Endodermal cell (in vitro differentiated cells): Measurements from ENCODE around the gene KBTBD12. TPM values are rescaled to one million over a fixed set of nuclear protein-coding genes. Genes with fewer than 3 reads are reported as not detected.

Experiments
- DNase-seq: peaks from one replicate; pipeline ENCODE4 v3.0.0-alpha.2; 2017
- H3K27ac ChIP-seq: 2 replicates; pipeline ENCODE4 v1.5.1; 2013; ENCODE audit warnings: mild to moderate bottlenecking, low read depth, low read length, moderate library complexity
- H3K27me3 ChIP-seq: 2 replicates; pipeline ENCODE4 v1.6.1; 2013; ENCODE audit warnings: mild to moderate bottlenecking, low read length, moderate library complexity; ENCODE audit not compliant: insufficient read depth, control insufficient read depth, poor library complexity, severe bottlenecking
- H3K36me3 ChIP-seq: 2 replicates; pipeline ENCODE4 v1.7.0; 2013; ENCODE audit warnings: mild to moderate bottlenecking, low read length, moderate library complexity; ENCODE audit not compliant: control insufficient read depth, insufficient read depth
- H3K4me1 ChIP-seq: one replicate; pipeline ENCODE4 v1.7.0; 2013; ENCODE audit warnings: low read length; ENCODE audit not compliant: control insufficient read depth, insufficient read depth
- H3K4me3 ChIP-seq: 2 replicates; pipeline ENCODE4 v1.5.1; 2013; ENCODE audit warnings: mild to moderate bottlenecking, low read length, moderate library complexity
- H3K9ac ChIP-seq: 2 replicates; pipeline ENCODE4 v1.6.1; 2013; ENCODE audit warnings: mild to moderate bottlenecking, low read length, moderate library complexity; ENCODE audit not compliant: poor library complexity, severe bottlenecking; ENCODE audit errors: extremely low read depth
- H3K9me3 ChIP-seq: 2 replicates; pipeline ENCODE4 v1.6.1; 2013; ENCODE audit warnings: mild to moderate bottlenecking, low read length, moderate library complexity; ENCODE audit not compliant: control insufficient read depth
- H3K27ac Mint-ChIP-seq: 2 replicates; pipeline ENCODE4 v1.8.0; 2020; ENCODE audit warnings: mixed read lengths
- H3K27me3 Mint-ChIP-seq: 2 replicates; pipeline ENCODE4 v1.8.0; 2021; ENCODE audit warnings: mild to moderate bottlenecking, mixed read lengths; ENCODE audit not compliant: insufficient read depth
- H3K36me3 Mint-ChIP-seq: 2 replicates; pipeline ENCODE4 v1.8.0; 2020; ENCODE audit warnings: low read depth, mixed read lengths
- H3K4me1 Mint-ChIP-seq: 2 replicates; pipeline ENCODE4 v1.8.0; 2020; ENCODE audit warnings: mixed read lengths
- H3K4me3 Mint-ChIP-seq: 2 replicates; pipeline ENCODE4 v1.8.0; 2020; ENCODE audit warnings: mild to moderate bottlenecking, moderate library complexity, mixed read lengths
- H3K9me3 Mint-ChIP-seq: 2 replicates; pipeline ENCODE4 v1.8.0; 2020; ENCODE audit warnings: mild to moderate bottlenecking, mixed read lengths
- CTCF ChIP-seq: fragments of 200-600 bp; sonication (generic); conservative IDR thresholded peaks from 2 replicates; pipeline ENCODE4 v1.5.0; 2021; ENCODE audit warnings: antibody characterized with exemption, mild to moderate bottlenecking
- WGBS, 2 experiments: methylation state at CpG; one replicate each; pipeline versions ENCODE4 v1.1.5 to v1.1.7; 2013; ENCODE audit warnings: missing lambda C conversion rate in 2 of 2, mixed read lengths in 1 of 2; ENCODE audit not compliant: insufficient coverage in 1 of 2, insufficient read length in 1 of 2; 5-methylcytosine and 5-hydroxymethylcytosine counted together
- total RNA-seq, 2 donors: library from RNA; stranded (reverse); fragmentation: NEBNext Ultra II Directional in 1 of 2; extraction: Animal tissue kit (Norgen Biotek cat#: 25700) in 1 of 2; gene quantifications; 2 replicates in 1 of 2; 3 replicates in 1 of 2; pipeline ENCODE4 v1.2.1, GENCODE V29; 2021

The KBTBD12 gene
- total RNA-seq, 2 donors from 2014 or later, result 0.24 to 0.42 TPM

- Histone ChIP-seq H3K4me1 (no peaks in the 10 kb centered on the region), H3K9me3 (no peaks in the 10 kb centered on the region), H3K4me3 (no peak overlapping the region), H3K9ac (no peak overlapping the region), H3K36me3 (no peaks in the 10 kb centered on the region), H3K27me3 (no peaks in the 10 kb centered on the region), H3K27ac (no peak overlapping the region)
- H3K4me1 Mint-ChIP-seq, result no peaks in the 10 kb centered on the region
- DNase-seq, result peak; percentile 82
- H3K27ac Mint-ChIP-seq, result no peak overlapping the region
- WGBS, 2 experiments, result 79% methylated on average over 3 of the region's 3 CpGs; no CpG with 5 or more reads in 1 of the 2 experiments
- no peak for TF ChIP-seq CTCF
- no peaks in the 10 kb centered on the region for H3K36me3 Mint-ChIP-seq
- peaks cover 8% of the 10 kb centered on the region for H3K27me3 Mint-ChIP-seq
- no peak overlapping the region for H3K4me3 Mint-ChIP-seq
- peaks cover 1% of the 10 kb centered on the region for H3K9me3 Mint-ChIP-seq
Measured at GRCh38 chr3:128001576-128001975, 86.5 kb downstream of the KBTBD12 start.

- Histone ChIP-seq H3K9ac (no peak overlapping the region), H3K27ac (no peak overlapping the region), H3K27me3 (no peaks in the 10 kb centered on the region), H3K4me3 (no peak overlapping the region), H3K36me3 (no peaks in the 10 kb centered on the region), H3K4me1 (no peaks in the 10 kb centered on the region), H3K9me3 (no peaks in the 10 kb centered on the region)
- H3K27ac Mint-ChIP-seq, result no peak overlapping the region
- DNase-seq, result no peak
- no peaks in the 10 kb centered on the region for H3K9me3 Mint-ChIP-seq
- WGBS, 2 experiments, result 93% methylated on average over 5 to 8 of the region's 8 CpGs
- H3K4me3 Mint-ChIP-seq, result no peak overlapping the region
- H3K4me1 Mint-ChIP-seq, result no peaks in the 10 kb centered on the region
- H3K27me3 Mint-ChIP-seq, result peaks cover 5% of the 10 kb centered on the region
- no peak for TF ChIP-seq CTCF
- no peaks in the 10 kb centered on the region for H3K36me3 Mint-ChIP-seq
Measured at GRCh38 chr3:128004661-128005060, 89.6 kb downstream of the KBTBD12 start.

- no peak for TF ChIP-seq CTCF
- peak; percentile 81 for DNase-seq
- H3K36me3 Mint-ChIP-seq, result no peaks in the 10 kb centered on the region
- no peaks in the 10 kb centered on the region for H3K9me3 Mint-ChIP-seq
- Histone ChIP-seq H3K9ac (no peak overlapping the region), H3K9me3 (no peaks in the 10 kb centered on the region), H3K4me3 (no peak overlapping the region), H3K27ac (peak overlapping the region; percentile 44), H3K4me1 (no peaks in the 10 kb centered on the region), H3K27me3 (no peaks in the 10 kb centered on the region), H3K36me3 (no peaks in the 10 kb centered on the region)
- no peak overlapping the region for H3K27ac Mint-ChIP-seq
- H3K27me3 Mint-ChIP-seq, result no peaks in the 10 kb centered on the region
- H3K4me1 Mint-ChIP-seq, result peaks cover 1% of the 10 kb centered on the region
- 63 to 82% methylated on average over 7 to 28 of the region's 30 CpGs for WGBS, 2 experiments
- no peak overlapping the region for H3K4me3 Mint-ChIP-seq
Measured at GRCh38 chr3:128006061-128007032, 91.3 kb downstream of the KBTBD12 start.
